Heart right ventricle (tissue), 16 donors: ENCODE data around the gene COG6. TPM values are rescaled to one million over a fixed set of nuclear protein-coding genes. Genes with fewer than 3 reads are reported as not detected.
A peak's percentile ranks its signal among the peaks of the same experiment; 100 is the strongest.

Experiments used
- ATAC-seq, 8 donors: fragments of 200-7000 bp; cut with Tn5 transposase; one replicate each; pipeline ENCODE4 v1.9.1; 2020; ENCODE audit warnings: mild to moderate bottlenecking in 8 of 8, moderate library complexity in 8 of 8, moderate number of reproducible peaks in 1 of 8
- DNase-seq, 2 donors: peaks; one replicate each; pipeline ENCODE4 v3.0.0-alpha.2; 2020
- H3K27ac ChIP-seq, 10 donors: fragments of 200-600 bp; sonication (generic) in 2 of 10; one replicate each; pipeline versions ENCODE4 v1.5.0 to v1.8.0; 2020 to 2022; ENCODE audit warnings: mild to moderate bottlenecking in 3 of 10
- H3K27me3 ChIP-seq, 7 donors: fragments of 200-600 bp; one replicate each; pipeline ENCODE4 v1.8.0; 2021 to 2022; ENCODE audit warnings: mild to moderate bottlenecking in 2 of 7
- H3K36me3 ChIP-seq, 9 donors: fragments of 200-600 bp; sonication (generic) in 1 of 9; one replicate each; pipeline versions ENCODE4 v1.5.0 to v1.8.0; 2020 to 2022; ENCODE audit warnings: mild to moderate bottlenecking in 2 of 9
- H3K4me1 ChIP-seq, 9 donors: fragments of 200-600 bp; sonication (generic) in 1 of 9; one replicate each; pipeline versions ENCODE4 v1.5.0 to v1.8.0; 2020 to 2022; ENCODE audit warnings: mild to moderate bottlenecking in 4 of 9
- H3K4me3 ChIP-seq, 10 donors: fragments of 200-600 bp; sonication (generic) in 2 of 10; one replicate each; pipeline versions ENCODE4 v1.5.0 to v1.8.0; 2020 to 2022; ENCODE audit warnings: mild to moderate bottlenecking in 7 of 10, moderate library complexity in 2 of 10
- H3K9me3 ChIP-seq, 11 donors: fragments of 200-600 bp in 10 of 11; sonication (generic) in 2 of 11; one replicate each; pipeline versions ENCODE4 v1.5.0 to v1.8.0; 2013 to 2022; ENCODE audit warnings: mild to moderate bottlenecking in 2 of 11, control low read depth in 1 of 11, moderate library complexity in 1 of 11
- CTCF ChIP-seq, 9 donors: fragments of 200-600 bp; sonication (generic) in 2 of 9; IDR thresholded peaks; one replicate each; pipeline versions ENCODE4 v1.5.0 to v1.8.0; 2021 to 2022; ENCODE audit warnings: antibody characterized with exemption in 9 of 9, mild to moderate bottlenecking in 5 of 9, moderate library complexity in 1 of 9
- WGBS, 2 donors: extraction: QIAGEN DNeasy Blood & Tissue Kit; methylation state at CpG; one replicate each; pipeline ENCODE4 v1.1.7; 2013; ENCODE audit warnings: inconsistent platforms in 1 of 2; 5-methylcytosine and 5-hydroxymethylcytosine counted together
- intact Hi-C, 10 donors: fragments of 100-400 bp; cut with DNase I; formaldehyde crosslinking; loops; one replicate each; pipeline versions ENCODE4 v1.11.1 to v1.14.2; 2022
- polyA plus RNA-seq, 2 donors: library from polyadenylated mRNA; stranded (reverse); fragments of 200-250 nt; gene quantifications; one replicate each; pipeline ENCODE4 v1.2.3, GENCODE V29; 2013
- total RNA-seq, 10 donors: library from RNA; stranded (reverse); fragmentation: NEBNext Ultra II Directional in 3 of 10; extraction: Animal tissue kit (Norgen Biotek cat#: 25700) in 3 of 10; gene quantifications; one replicate each; pipeline versions ENCODE4 v1.2.1 to v1.2.4, GENCODE V29; 2021 to 2023
- donor health status: Arrhythmogenic right ventricular cardiomyopathy.
- donor health status: ischemic (EF 13 %, LVEDD 7.1; RV severe dilation, severe dysfunction).
- donor health status: healthy with polysubstance abuse.
- donor health status: DM: no; HTN: yes; CAD: no.
- donor health status: DM: no; HTN: no; CAD: no.
- donor health status: ischemic (EF 25% LVEDD 6.9; RV normal size, moderate dysfunction).
- donor health status: ischemic (EF 25% LVEDD 5.7; RV mildly dilated, moderate dysfunction).
- donor health status: healthy.
- donor health status: DM: yes; HTN: yes; CAD: no.
- donor health status: Ischemic cardiomyopathy.
- donor health status: ischemic (EF 35%, LVEDD 5.7; RV mildly dilated, moderate dysfunction).
- donor health status: nonischemic (EF 11% LVEDD 7.7; RV severe dilation, severe dysfunction).
- donor health status: DM: yes; HTN: yes; CAD: no.
- donor health status: PGD.
- donor health status: ischemic (EF 29% LVEDD 5.4; RV normal size, mild dysfunction).
- donor health status: nonischemic (EF 23%, LVEDD 6.1; RV moderate dilation, normal function).

Gene COG6
- total and polyA plus RNA-seq, 12 donors = 7.0 to 48.3 (median 29.8) TPM

GRCh38 chr13:39770221-39771090 is 115.0 kb downstream of the COG6 start:
- Histone ChIP-seq H3K9me3 (no peaks in the 10 kb centered on the region), H3K27me3 (no peaks in the 10 kb centered on the region), H3K27ac (no peak overlapping the region), H3K4me1 (peaks cover 0 to 24% (median 7%) of the 10 kb centered on the region in 9 donors), H3K36me3 (no peaks in the 10 kb centered on the region), H3K4me3 (no peak overlapping the region)
- ATAC-seq = no peak
- TF ChIP-seq CTCF (IDR thresholded peaks at IDR 0.05) = no peak
- intact Hi-C loops = loop anchor here in 6 of 10 donors (10.0 kb wide), 2 partner anchors 174 to 914 kb away; no protein-coding TSS in a partner anchor
- WGBS, 2 donors = 86 to 92% methylated on average over 9 of the region's 9 CpGs
- DNase-seq = no peak

- no peaks in the 10 kb centered on the region for H3K27me3 ChIP-seq
- DNase-seq (no peak), ATAC-seq (no peak)
- peaks cover 0 to 14% (median 0%) of the 10 kb centered on the region in 9 donors for H3K4me1 ChIP-seq
- no peak for TF ChIP-seq CTCF (IDR thresholded peaks at IDR 0.05)
- no peaks in the 10 kb centered on the region for H3K36me3 ChIP-seq
- H3K9me3 ChIP-seq = peaks cover 0 to 8% (median 3%) of the 10 kb centered on the region in 11 donors
- H3K4me3 ChIP-seq = no peak overlapping the region
- no peak overlapping the region for H3K27ac ChIP-seq
- WGBS, 2 donors = 78 to 83% methylated on average over 4 of the region's 4 CpGs
- intact Hi-C loops = loop anchor here in 6 of 10 donors (10.0 kb wide), 2 partner anchors 171 to 911 kb away; no protein-coding TSS in a partner anchor
Measured at GRCh38 chr13:39773833-39774232, 118.4 kb downstream of the COG6 start.

- Histone ChIP-seq H3K27me3 (no peaks in the 10 kb centered on the region), H3K4me1 (peaks cover 0 to 17% (median 0%) of the 10 kb centered on the region in 9 donors), H3K36me3 (no peaks in the 10 kb centered on the region), H3K9me3 (peaks cover 0 to 10% (median 4%) of the 10 kb centered on the region in 11 donors), H3K27ac (no peak overlapping the region), H3K4me3 (no peak overlapping the region)
- DNase-seq = no peak
- intact Hi-C loops = loop anchor here in 7 of 10 donors (5.0 to 10.0 kb wide), 4 partner anchors 166 to 908 kb away; no protein-coding TSS in a partner anchor
- TF ChIP-seq CTCF (IDR thresholded peaks at IDR 0.05) = no peak
- no peak for ATAC-seq
- WGBS, 2 donors = 87 to 89% methylated on average over 3 of the region's 3 CpGs
Measured at GRCh38 chr13:39776439-39776838, 121.0 kb downstream of the COG6 start.

GRCh38 chr13:39777021-39777420 is 121.6 kb downstream of the COG6 start:
- no peaks in the 10 kb centered on the region for H3K36me3 ChIP-seq
- intact Hi-C loops = loop anchor here in 7 of 10 donors (5.0 to 10.0 kb wide), 4 partner anchors 165 to 908 kb away; no protein-coding TSS in a partner anchor
- peak overlapping the region in 1 of 10 donors; percentile 51 for H3K27ac ChIP-seq
- no peak overlapping the region for H3K4me3 ChIP-seq
- no peaks in the 10 kb centered on the region for H3K27me3 ChIP-seq
- DNase-seq = no peak
- no peak for TF ChIP-seq CTCF (IDR thresholded peaks at IDR 0.05)
- ATAC-seq = peak in 2 of 8 donors; percentile 59 to 63
- H3K9me3 ChIP-seq = peaks cover 0 to 10% (median 4%) of the 10 kb centered on the region in 11 donors
- H3K4me1 ChIP-seq = peaks cover 0 to 17% (median 0%) of the 10 kb centered on the region in 9 donors
- WGBS, 2 donors = 55 to 73% methylated on average over 1 of the region's 1 CpG
